A172 (cell line): Measurements from ENCODE around the gene PLXNB2. TPM values are rescaled to one million over a fixed set of nuclear protein-coding genes. Genes with fewer than 3 reads are reported as not detected.
"Not testable (repeated sequence)": the region's sequence is repeated elsewhere in the genome, so short reads cannot be mapped to it uniquely, and the experiment has no call there.

Experiments used
- DNase-seq: peaks from one replicate; pipeline ENCODE4 v3.0.0-alpha.2; 2015; ENCODE audit warnings: low spot score
- total RNA-seq: library from RNA; depleted of rRNA; stranded (reverse); fragments of >200 nt; shearing (Covaris generic); gene quantifications from 2 replicates; pipeline ENCODE4 v1.2.3, GENCODE V29; 2014; rRNA removed

The PLXNB2 gene, protein sequence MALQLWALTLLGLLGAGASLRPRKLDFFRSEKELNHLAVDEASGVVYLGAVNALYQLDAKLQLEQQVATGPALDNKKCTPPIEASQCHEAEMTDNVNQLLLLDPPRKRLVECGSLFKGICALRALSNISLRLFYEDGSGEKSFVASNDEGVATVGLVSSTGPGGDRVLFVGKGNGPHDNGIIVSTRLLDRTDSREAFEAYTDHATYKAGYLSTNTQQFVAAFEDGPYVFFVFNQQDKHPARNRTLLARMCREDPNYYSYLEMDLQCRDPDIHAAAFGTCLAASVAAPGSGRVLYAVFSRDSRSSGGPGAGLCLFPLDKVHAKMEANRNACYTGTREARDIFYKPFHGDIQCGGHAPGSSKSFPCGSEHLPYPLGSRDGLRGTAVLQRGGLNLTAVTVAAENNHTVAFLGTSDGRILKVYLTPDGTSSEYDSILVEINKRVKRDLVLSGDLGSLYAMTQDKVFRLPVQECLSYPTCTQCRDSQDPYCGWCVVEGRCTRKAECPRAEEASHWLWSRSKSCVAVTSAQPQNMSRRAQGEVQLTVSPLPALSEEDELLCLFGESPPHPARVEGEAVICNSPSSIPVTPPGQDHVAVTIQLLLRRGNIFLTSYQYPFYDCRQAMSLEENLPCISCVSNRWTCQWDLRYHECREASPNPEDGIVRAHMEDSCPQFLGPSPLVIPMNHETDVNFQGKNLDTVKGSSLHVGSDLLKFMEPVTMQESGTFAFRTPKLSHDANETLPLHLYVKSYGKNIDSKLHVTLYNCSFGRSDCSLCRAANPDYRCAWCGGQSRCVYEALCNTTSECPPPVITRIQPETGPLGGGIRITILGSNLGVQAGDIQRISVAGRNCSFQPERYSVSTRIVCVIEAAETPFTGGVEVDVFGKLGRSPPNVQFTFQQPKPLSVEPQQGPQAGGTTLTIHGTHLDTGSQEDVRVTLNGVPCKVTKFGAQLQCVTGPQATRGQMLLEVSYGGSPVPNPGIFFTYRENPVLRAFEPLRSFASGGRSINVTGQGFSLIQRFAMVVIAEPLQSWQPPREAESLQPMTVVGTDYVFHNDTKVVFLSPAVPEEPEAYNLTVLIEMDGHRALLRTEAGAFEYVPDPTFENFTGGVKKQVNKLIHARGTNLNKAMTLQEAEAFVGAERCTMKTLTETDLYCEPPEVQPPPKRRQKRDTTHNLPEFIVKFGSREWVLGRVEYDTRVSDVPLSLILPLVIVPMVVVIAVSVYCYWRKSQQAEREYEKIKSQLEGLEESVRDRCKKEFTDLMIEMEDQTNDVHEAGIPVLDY (N-terminal part only)
- 64.9 and 65.0 TPM in 2 replicates for total RNA-seq

DNA sequence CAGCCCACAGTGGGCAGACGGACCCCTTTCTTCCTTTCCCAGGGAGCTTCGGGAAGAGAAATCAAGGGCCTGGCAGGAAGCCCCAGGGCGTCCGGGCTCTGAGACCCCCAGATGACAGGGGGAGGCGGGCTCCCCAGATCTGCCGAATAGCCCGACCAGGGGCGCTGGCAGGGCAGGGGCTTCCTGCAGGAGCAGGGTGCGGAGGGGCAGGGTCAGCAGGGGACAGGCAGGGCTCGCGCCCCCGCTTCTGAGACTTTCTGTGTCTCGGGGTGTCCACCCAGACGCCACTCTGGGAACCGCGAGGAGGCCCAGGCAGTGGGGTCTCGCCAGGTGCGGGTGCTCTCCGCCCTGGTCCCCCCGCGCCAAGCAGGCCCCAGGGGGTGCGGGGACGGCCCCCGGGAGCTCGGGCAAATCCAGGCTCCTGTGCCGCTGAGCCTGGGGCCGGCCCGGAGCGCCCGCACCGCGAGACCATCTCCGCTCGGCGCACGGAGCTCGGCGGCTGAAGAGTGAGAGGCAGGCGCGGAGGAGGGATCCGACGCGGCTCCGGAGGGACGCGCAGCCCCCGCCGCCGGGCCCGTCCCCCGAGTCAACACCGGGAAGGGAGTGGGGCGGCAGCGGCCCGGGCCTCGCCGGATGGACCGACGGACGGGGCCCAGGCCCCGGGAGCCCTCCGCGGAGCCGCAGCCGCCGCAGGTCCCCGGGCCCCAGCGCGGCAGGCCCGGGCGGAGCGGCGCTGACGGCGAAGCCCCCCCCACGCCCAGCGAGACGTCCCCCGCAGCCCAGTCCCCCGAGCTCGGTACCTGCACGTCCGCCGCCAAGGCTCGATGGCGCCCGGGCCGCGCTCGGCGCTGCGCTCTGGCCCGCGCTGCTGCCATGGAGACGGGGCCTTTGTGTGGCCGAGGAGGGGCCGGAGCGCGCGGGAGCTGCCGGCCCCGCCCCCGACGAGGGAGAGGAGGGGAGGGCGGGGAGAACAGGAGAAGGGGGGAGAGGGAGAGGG is at the start of gene PLXNB2:
TSS of gene PLXNB2 (minus strand) at position 894 of the 997 bp plus-strand sequence. CDS start 17,062 bp downstream, outside the sequence.
- DNase-seq, result no peak

DNA sequence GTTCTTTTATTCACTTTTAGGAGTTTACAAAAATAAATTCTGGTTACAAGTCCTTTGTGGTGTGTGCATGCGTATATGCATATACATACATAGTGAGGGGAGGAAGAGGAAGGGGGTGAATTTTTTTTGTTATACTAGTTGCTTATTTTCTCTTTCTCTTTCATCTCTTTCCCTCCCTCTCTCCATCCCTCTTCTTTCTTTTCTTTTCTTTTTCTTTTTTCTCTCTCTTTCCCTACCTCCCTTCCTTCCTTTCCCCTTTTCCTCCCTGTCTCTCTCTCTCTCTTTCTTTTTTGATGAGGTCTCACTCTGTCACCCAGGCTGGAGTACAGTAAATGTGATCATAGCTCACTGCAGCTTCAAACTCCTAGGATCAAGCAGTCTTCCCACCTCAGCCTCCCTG is 49.8 kb upstream of the PLXNB2 start:
- DNase-seq, result no peak

DNA sequence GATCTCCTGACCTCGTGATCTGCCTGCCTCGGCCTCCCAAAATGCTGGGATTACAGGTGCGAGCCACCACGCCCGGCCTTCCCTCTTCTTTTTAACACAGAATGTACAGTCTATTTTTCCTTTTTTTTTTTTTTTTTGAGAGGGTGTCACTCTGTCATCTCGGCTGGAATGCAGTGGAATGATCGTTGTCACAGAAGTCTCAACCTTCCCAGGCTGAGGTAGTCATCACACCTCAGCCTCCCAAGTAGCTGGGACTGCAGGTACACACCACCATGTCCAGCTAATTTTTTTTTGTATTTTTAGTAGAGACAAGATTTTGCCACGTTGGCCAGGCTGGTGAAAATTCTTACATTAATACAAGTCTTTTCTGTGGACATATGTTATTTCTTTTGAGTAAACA is 48.7 kb upstream of the PLXNB2 start:
- DNase-seq, result no peak

DNA sequence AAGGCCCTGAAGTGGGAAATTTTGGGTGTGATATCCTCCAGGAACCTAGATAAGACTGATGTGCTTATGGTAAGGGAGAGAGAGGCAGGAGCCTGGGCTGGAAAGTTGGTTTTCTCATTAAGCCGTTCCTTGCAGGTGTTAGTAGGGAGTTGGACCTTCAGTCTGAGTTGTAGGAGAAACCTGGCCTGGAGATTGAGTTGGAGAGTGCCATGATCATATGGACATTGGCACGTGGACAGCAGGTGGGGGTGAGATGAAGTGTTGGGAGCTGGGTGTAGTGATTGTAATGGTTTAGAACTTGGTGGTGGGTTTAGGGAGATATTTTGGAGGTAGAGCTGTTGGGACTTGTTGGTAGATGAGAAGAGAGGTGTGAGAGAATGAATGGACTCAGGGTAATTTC is 40.6 kb upstream of the PLXNB2 start:
- no peak for DNase-seq

DNA sequence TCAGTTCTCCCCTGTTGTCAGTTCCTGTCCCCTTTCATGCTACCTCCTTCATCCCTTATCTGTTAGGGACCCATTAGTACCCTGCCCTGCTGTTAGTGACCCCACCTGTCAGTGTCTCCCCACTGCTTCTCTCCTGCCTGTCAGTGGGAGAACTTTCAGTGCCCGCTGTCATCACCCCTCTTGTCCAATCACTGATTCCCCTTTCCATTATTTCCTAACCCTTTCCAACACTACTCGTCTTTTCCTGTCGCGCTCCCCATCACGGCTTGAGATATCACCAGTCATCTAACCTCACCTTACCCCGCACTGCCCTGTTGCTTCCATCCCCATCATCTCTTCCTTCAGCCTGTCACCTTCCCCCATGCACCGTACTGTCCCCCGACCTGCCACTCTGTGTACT is 39.7 kb upstream of the PLXNB2 start:
- no peak for DNase-seq

DNA sequence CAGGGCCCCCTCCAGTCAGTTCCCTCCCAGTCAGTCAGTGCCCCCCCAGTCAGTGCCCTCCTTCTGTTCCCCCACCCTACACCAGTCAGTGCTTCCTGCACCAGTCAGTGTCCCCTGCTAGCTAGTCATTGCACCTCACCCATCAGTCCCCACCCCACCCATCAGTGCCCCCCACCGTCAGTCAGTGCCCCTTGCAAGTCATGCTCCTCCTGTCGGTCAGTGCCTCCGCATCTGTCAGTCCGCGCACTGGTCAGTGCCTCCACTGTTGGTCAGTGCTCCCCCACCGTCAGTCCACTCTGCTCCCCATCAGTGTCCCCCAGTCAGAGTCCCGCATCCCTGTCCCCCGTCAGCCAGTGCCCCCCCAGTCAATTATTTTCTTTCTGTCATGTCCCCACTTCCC is 39.0 kb upstream of the PLXNB2 start:
- no peak for DNase-seq

DNA sequence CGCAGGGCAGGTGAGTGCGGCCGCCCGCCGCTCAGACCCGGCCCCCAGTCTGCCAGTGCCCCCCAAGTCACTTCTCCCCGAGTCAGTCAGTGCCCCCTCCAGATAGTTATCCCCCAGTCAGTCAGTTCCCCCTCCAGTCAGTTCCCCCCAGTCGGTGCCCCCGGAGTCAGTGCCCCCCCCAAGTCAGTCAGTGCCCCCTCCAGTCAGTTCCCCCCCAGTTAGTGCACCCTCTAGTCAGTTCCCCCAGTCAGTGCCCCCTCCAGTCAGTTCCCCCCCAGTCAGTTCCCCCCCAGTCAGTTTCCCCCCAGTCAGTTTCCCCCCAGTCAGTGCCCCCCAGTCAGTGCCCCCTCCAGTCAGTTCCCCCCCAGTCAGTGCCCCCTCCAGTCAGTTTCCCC is 36.1 kb upstream of the PLXNB2 start:
- no peak for DNase-seq

DNA sequence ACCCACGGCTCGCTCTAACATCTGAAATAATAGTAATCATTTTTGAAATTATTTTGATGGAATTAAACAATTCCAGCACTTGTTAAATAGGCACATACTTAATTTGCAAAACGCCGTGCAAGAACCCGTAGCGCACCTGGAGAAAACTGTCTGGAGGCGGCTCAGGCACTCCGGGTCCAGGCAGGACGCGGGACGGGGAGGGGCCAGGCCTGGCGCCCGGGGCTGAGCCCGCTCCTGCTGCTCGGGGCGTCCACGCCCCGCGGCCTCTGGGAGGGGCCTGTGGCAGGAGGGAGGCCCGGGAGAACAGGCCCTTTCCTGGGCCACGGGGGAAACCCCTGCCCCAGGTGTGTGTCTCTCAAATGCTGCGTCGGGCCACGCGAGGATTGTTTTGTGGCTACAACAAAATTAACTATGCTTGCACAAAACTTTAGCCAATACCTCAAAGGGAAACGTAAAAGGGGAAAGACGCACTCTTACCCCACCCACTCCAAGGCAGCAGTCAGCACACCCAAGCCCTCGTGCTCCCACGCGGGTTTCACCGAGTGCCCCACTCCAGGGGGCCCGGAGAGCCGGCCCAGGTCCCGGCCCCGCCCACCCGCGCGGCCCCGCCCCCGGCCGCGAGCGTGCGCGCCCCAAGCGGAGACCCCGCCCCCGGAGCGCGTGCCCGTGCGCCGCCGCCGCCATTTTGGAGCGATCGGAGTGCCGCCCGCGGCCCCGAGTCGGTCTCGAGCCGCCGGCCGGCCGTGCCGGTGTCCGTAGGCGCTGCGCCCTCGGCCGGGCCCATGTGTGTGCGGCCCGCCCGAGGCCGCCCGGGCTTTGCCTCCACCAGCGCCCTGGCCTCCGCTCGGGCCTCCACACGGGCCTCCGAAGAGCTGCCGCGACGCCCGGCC is 35.5 kb upstream of the PLXNB2 start, which contains the start of gene PPP6R2:
TSS of gene PPP6R2 (plus strand) at position 677 of the 890 bp plus-strand sequence. CDS start 50,582 bp downstream, outside the sequence.
- no peak for DNase-seq

DNA sequence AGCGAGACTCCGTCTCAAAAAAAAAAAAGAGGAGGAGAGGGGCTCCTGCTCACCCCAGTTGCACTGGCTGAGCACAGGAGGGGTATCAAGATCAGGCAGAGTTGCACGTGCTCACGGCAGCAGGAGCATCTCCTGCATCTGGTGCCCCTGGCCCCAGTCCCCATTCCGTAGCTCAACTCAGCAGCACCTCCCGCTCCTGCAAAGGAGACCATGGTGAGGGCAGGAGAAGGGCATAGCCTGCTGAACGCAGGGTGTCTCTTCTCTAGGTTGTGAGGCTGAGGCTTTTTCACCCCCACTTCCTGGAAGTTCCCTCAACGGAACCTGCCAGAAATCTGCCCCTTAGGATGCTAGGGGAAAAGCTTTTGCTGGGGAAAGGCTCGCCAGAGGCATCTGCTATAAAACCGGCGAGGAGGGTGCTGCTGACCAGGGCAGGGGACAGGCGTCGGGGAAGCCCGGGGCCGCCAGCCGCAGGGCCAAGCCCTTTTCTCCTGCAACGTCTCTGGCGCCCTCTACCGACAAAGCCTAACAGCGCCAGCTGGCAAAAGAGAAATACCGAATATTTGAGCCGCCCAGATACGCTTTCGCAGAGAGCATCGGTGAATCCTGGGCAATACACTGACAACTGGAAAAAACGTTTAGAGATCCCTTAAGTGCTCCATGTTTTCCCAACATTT is 34.7 kb upstream of the PLXNB2 start:
- DNase-seq, result peak; percentile 63

DNA sequence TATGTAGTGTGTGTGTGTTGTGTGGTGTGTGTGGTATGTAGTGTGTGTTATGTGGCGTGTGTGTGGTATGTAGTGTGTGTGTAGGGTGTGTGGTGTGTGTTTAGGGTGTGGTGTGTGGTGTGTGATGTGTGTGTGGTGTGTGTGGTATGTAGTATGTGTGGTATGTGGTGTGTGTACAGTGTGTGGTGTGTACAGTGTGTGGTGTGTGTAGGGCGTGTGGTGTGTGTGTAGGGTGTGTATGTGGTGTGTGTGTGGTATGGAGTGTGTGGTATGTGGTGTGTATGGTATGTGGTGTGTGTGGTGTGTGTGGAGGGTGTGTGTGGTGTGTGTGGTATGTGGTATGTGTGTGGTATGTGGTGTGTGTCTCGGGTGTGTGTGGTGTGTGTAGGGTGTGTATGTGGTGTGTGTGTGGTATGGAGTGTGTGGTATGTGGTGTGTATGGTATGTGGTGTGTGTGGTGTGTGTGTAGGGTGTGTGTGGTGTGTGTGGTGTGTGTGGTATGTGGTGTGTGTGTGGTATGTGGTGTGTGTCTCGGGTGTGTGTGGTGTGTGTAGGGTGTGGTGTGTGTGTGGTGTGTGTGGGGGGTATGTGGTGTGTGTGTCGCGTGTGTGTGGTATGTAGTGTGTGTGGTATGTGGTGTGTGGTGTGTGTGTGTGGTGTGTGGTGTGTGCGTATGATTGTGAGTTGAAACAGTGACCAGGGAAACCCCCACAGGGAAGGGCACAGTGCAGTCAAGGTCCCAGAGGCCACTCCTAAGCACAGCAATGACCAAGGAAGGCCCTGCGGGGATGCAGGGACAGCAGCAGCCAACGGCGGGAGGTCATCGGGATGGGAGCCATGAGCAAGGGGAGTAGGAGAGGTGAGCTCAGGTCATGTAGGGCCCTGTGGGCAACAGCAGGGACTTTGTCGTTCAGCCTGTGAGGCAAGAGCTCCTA is 32.8 kb upstream of the PLXNB2 start:
- DNase-seq, result no peak

DNA sequence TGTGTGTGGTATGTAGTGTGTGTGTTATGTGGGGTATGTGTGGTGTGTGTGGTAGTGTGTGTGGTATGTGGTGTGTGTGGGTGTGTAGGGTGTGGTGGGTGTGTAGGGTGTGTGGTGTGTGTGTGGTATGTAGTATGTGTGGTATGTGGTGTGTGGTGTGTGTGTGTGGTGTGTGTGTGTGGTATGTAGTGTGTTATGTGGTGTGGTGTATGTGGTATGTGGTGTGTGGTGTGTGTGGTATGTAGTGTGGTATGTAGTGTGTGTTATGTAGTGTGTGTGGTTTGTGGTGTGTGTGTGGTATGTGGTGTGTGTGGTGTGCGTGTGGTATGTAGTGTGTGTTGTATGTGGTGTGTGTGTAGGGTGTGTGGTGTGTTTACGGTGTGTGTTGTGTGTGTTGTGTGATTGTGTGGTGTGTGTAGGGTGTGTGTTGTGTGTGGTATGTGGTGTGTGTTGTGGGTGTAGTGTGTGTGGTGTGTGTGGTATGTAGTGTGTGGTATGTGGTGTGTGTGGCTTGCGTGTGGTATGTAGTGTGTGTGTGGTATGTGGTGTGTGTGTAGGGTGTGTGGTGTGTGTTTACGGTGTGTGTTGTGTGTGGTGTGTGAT is 31.5 kb upstream of the PLXNB2 start:
- no peak for DNase-seq

DNA sequence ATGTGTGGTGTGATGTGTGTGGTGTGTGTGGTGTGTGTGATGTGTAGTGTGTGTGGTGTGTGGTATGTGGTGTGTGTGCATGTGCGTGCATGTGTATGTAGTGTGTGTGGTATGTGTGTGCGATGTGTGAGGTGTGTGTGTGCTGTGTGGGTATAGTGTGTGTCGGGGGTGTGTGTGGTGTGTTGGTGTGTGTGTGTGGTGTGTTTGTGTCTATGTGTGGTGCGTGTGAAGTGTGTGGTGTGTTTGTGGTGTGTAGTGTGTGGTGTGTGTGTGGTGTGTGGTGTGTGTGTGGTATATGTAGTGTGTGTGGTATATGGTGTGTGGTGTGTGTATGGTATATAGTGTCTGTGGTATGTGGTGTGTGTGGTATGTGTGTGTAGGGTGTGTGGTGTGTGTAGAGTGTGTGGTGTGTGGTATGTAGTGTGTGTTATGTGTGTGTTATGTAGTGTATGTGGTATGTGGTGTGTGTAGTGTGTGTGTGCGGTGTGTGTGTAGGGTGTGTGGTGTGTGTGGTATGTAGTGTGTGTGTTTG is 30.7 kb upstream of the PLXNB2 start:
- DNase-seq, result no peak

DNA sequence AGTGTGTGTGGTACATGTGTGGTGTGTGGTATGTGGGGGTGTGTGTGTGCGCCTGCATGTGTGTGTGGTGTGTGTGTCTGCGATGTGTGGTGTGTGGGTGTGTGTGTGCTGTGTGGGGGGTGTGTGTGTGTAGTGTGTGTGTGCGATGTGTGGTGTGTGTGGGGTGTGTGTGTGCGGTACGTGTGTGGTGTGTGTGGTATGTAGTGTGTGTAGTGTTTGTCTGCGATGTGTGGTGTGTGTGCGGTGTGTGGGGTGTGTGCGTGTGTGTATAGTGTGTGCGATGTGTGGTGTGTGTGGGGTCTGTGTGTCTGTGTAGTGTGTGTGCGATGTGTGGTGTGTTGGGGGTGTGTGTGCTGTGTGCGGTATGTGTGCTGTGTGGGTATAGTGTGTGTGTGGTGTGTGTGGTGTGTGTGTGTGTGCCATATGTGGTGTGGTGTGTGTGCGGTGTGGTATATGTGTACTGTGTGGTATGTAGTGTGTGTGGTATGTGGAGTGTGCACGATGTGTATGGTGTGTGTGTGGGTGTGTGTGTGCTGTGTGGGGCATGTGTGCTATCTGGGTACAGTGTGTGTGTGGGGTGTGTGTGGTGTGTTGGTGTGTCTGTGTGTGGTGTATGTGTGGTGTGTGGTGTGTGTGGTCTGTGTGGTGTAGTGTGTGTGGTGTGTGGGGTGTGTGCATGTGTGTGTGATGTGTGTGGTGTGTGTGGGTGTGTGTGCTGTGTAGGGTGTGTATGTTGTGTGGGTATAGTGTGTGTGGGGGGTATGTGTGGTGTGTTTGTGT is 30.0 kb upstream of the PLXNB2 start:
- DNase-seq, result no peak

DNA sequence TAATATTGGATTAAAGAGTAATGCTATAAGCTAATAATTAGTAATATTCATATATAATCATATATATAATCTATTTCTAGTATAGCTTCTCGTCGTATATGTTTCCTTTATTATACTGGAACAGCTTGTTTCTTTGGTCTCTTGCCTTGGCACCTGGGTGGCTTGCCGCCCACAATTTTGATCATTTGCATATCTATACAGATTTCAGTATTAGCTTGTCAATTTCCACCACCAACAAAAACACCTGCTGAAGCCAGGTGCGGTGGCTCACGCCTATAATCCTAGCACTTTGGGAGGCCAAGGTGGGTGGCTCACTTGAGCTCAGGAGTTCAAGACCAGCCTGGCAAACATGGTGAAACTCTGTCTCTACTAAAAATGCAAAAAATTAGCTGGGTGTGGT is 27.0 kb upstream of the PLXNB2 start:
- not testable (repeated sequence) for DNase-seq

DNA sequence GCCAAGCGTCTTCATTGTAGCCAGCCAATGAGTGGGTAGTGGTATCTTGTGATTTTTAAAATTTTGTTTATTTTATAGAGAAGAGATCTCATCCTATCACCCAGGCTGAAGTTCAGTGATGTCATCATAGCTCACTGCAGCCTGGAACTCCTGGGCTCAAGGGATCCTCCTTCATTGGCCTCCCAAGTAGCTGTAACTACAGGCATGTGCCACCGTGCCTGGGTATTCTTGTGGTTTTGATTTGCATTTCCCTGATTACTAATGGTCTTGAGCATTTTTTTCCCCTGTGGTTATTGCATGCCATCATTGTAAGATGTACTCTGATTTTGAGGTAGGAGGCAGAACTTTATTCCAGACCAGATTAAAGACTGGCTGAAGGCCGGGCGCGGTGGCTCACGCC is 21.8 kb upstream of the PLXNB2 start:
- peak; percentile 32 for DNase-seq

DNA sequence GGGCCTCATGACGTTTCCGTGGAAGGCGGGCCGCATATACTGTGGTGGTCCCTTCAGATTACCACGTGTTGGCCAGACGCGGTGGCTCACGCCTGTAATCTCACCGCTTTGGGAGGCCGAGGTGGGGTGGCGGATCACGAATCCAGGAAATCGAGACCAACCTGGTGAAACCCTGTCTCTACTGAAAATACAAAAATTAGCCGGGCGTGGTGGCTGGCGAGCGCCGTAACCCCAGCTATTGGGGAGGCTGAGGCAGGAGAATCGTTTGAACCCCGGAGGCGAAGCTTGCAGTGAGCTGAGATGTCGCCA is 20.2 kb upstream of the PLXNB2 start:
- no peak for DNase-seq
